Kidney (tissue), 14 donors: ENCODE data around the gene ODR4. TPM values are rescaled to one million over a fixed set of nuclear protein-coding genes. Genes with fewer than 3 reads are reported as not detected.
"Not testable (repeated sequence)": the region's sequence is repeated elsewhere in the genome, so short reads cannot be mapped to it uniquely, and the experiment has no call there.

ENCODE experiments used
- DNase-seq, 5 donors: peaks; one replicate each; pipeline ENCODE4 v3.0.0-alpha.2; 2013 to 2020
- FAIRE-seq: peaks from 2 replicates; lab custom pipeline; 2012; peaks lifted over from hg19 to GRCh38; lab: Jason Lieb, UNC
- H3K27ac ChIP-seq, 2 donors: one replicate each; pipeline ENCODE4 v1.7.0; 2013; ENCODE audit warnings: low read depth in 2 of 2, low read length in 2 of 2, inconsistent platforms in 1 of 2
- H3K27me3 ChIP-seq: one replicate; pipeline ENCODE4 v1.7.1; 2013; ENCODE audit warnings: low read length, inconsistent platforms; ENCODE audit not compliant: control insufficient read depth, insufficient read depth
- H3K36me3 ChIP-seq, 3 donors: one replicate each; pipeline versions ENCODE4 v1.7.0 to v1.7.1; 2013; ENCODE audit warnings: low read length in 3 of 3, control low read depth in 1 of 3, inconsistent platforms in 1 of 3; ENCODE audit not compliant: insufficient read depth in 3 of 3, control insufficient read depth in 2 of 3
- H3K4me1 ChIP-seq, 3 donors: one replicate each; pipeline versions ENCODE4 v1.7.0 to v1.7.1; 2013; ENCODE audit warnings: low read length in 3 of 3, inconsistent platforms in 1 of 3, low read depth in 1 of 3; ENCODE audit not compliant: control insufficient read depth in 2 of 3, insufficient read depth in 2 of 3
- H3K4me3 ChIP-seq, 3 donors: one replicate each; pipeline versions ENCODE4 v1.7.0 to v1.8.1; 2013; ENCODE audit warnings: low read length in 3 of 3, control low read depth in 1 of 3, inconsistent platforms in 1 of 3
- H3K9ac ChIP-seq, 3 donors: one replicate each; pipeline versions ENCODE4 v1.7.0 to v1.7.1; 2013; ENCODE audit warnings: low read length in 3 of 3, control low read depth in 1 of 3, inconsistent platforms in 1 of 3
- H3K9me3 ChIP-seq, 3 donors: one replicate each; pipeline versions ENCODE4 v1.7.0 to v1.7.1; 2013; ENCODE audit warnings: low read length in 3 of 3, control low read depth in 1 of 3, inconsistent platforms in 1 of 3; ENCODE audit not compliant: control insufficient read depth in 2 of 3, insufficient read depth in 1 of 3
- intact Hi-C: fragments of 100-400 bp; cut with DNase I; formaldehyde crosslinking; loops from one replicate; pipeline ENCODE4 v1.11.1; 2022
- polyA plus RNA-seq: library from polyadenylated mRNA; stranded (reverse); fragments of 350-450 nt; fragmentation: Illumina TruSeq; extraction: RNeasy Lipid Tissue Mini Kit (QIAGEN cat#74804); gene quantifications from one replicate; pipeline ENCODE4 v1.2.3, GENCODE V29; 2014; ENCODE audit warnings: low read depth, low replicate concordance; ENCODE audit not compliant: insufficient read depth
- total RNA-seq: library from RNA; stranded (reverse); fragmentation: NEBNext Ultra II Directional; extraction: Animal tissue kit (Norgen Biotek cat#: 25700); gene quantifications from one replicate; pipeline ENCODE4 v1.2.1, GENCODE V29; 2021
- TF ChIP-seq, protein P1 (sequence below): IDR thresholded peaks from 3 replicates; pipeline ENCODE4 v1.5.1; 2012; ENCODE audit warnings: mild to moderate bottlenecking, moderate library complexity, borderline replicate concordance; ENCODE audit not compliant: insufficient read depth; ENCODE audit errors: extremely low read depth
- donor health status: control.
- donor health status: control.
- donor health status: control.
- donor health status: control.
- donor health status: control.
- donor health status: DM: yes; HTN: yes; CAD: no.
- donor health status: Normal renal cell carcinoma (clear cell type).

ODR4 gene
- total and polyA plus RNA-seq, 2 donors from 2014 or later: 11.3 to 23.3 TPM

DNA sequence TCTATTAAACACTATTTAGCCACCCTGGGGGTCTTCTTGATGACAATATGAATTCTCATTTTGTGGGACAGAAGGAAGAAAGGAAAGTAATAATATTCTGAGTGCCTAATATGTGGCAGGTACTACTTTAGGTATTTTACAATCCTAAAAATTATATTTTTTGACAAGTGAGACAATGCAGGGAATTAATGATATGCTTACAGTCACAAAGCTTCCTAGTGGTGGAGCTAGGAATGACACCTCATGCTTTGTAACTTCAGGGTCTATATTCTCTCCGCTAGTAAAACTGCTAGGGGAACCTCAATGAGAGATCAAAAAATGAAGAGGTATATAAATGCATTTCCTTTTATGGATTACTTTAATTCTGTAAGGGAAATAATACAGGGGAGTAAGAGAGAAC lies 44.9 kb upstream of the ODR4 start:
- intact Hi-C loops: no loop called here
- Histone ChIP-seq H3K27ac (no peak overlapping the region), H3K4me3 (no peak overlapping the region), H3K9me3 (no peaks in the 10 kb centered on the region), H3K36me3 (peaks cover 11 to 52% (median 36%) of the 10 kb centered on the region in 3 donors), H3K9ac (no peak overlapping the region), H3K27me3 (no peaks in the 10 kb centered on the region), H3K4me1 (no peaks in the 10 kb centered on the region)
- TF ChIP-seq, protein P1, sequence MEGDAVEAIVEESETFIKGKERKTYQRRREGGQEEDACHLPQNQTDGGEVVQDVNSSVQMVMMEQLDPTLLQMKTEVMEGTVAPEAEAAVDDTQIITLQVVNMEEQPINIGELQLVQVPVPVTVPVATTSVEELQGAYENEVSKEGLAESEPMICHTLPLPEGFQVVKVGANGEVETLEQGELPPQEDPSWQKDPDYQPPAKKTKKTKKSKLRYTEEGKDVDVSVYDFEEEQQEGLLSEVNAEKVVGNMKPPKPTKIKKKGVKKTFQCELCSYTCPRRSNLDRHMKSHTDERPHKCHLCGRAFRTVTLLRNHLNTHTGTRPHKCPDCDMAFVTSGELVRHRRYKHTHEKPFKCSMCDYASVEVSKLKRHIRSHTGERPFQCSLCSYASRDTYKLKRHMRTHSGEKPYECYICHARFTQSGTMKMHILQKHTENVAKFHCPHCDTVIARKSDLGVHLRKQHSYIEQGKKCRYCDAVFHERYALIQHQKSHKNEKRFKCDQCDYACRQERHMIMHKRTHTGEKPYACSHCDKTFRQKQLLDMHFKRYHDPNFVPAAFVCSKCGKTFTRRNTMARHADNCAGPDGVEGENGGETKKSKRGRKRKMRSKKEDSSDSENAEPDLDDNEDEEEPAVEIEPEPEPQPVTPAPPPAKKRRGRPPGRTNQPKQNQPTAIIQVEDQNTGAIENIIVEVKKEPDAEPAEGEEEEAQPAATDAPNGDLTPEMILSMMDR: no peak
- no peak for DNase-seq
- FAIRE-seq: no peak

- no peak overlapping the region for H3K27ac ChIP-seq
- no peak overlapping the region for H3K9ac ChIP-seq
- intact Hi-C loops: no loop called here
- no peaks in the 10 kb centered on the region for H3K9me3 ChIP-seq
- TF ChIP-seq, protein P1: no peak
- DNase-seq (no peak), FAIRE-seq (peak; percentile 89)
- H3K36me3 ChIP-seq: peaks cover 10 to 75% (median 46%) of the 10 kb centered on the region in 3 donors
- H3K4me3 ChIP-seq: no peak overlapping the region
- H3K27me3 ChIP-seq: no peaks in the 10 kb centered on the region
- H3K4me1 ChIP-seq: no peaks in the 10 kb centered on the region
Observed at GRCh38 chr1:186337554-186337953, 38.1 kb upstream of the ODR4 start.

DNA sequence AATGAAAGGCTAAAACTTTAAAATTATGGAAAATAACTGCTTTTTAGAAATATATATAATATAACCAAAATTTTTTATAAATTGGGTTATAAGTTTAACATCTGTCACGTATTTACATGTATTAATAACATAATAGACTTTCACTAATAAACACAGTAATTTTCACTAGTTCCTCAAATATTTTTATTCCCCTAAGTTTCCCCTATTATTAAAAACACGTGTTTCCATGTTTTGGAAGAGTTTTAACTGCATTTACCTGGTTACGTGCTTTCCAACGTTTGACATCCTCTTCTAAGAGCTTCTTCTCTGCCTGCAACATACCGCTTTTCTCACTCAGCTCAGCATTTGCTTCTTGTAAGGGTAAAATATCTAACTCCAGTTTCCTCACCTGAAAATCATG lies 34.9 kb upstream of the ODR4 start:
- Histone ChIP-seq H3K4me3 (no peak overlapping the region), H3K36me3 (peaks cover 12 to 67% (median 41%) of the 10 kb centered on the region in 3 donors), H3K4me1 (no peaks in the 10 kb centered on the region), H3K27me3 (no peaks in the 10 kb centered on the region), H3K27ac (no peak overlapping the region), H3K9me3 (no peaks in the 10 kb centered on the region), H3K9ac (no peak overlapping the region)
- intact Hi-C loops: no loop called here
- DNase-seq (no peak), FAIRE-seq (no peak)
- TF ChIP-seq, protein P1: no peak

DNA sequence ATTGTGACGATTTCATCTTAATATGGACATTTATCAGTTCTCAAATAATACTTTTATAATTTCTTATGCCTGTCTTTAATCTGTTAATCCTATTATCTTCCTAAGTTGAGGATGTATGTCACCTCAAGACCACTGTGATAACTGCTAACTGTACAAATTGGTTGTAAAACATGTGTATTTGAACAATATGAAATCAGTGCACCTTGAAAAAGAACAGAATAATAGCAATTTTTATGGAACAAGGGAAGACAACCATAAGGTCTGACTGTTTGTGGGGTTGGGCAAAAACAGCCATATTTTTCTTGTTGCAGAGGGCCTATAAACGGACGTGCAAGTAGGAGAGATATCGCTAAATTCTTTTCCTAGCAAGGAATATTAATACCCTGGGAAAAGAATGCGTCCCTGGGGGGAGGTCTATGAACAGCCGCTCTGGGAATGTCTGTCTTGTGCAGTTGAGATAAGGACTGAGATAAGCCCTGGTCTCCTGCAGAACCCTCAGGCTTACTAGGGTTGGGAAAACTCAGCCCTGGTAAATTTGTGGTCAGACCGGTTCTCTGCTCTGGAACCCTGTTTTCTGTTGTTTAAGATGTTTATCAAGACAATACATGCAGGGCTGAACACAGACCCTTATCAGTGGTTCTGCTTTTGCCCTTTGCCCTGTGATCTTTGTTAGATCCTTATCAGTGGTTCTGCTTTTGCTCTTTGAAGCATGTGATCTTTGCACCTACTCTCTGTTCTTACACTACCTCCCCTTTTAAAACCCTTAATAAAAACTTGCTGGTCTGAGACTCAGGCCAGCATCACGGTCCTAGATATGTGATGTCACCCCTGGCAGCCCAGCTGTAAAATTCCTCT lies 27.6 kb upstream of the ODR4 start:
- H3K27ac ChIP-seq, DNase-seq, H3K9me3 ChIP-seq, FAIRE-seq, H3K4me3 ChIP-seq, H3K9ac ChIP-seq, H3K4me1 ChIP-seq, intact Hi-C loops, H3K27me3 ChIP-seq: not testable (repeated sequence)
- H3K36me3 ChIP-seq: peaks cover 26 to 64% (median 45%) of the 10 kb centered on the region in 3 donors
